ENCODE results near the gene DENND4A. TPM values are rescaled to one million over a fixed set of nuclear protein-coding genes. Genes with fewer than 3 reads are reported as not detected.

Gene DENND4A
- total and polyA plus RNA-seq, 10 of the 15 experiments (the other 5 are each of a cell fraction or from before 2014, with no cell fraction given): 14.2 to 81.8 (median 34.1) TPM

DNA sequence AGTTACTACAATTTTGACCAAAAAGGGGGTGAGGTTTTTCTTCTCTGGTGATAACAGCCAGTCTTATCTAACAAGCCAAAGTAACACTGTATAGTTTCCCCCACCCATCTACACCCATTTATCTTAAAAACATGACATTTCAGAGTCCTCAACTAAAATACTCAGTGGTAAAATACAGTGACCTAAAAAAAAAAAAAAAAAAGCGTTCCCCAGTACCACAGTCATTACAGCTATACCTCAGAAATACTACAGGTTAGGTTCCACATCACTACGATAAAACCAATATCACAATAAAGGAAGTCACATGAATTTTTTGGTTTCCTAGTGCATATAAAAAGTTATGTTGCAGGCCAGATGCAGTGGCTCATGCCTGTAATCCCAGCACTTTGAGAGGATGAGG is 13.8 kb downstream of the DENND4A start (continued):
- TF ChIP-seq NBN (IDR thresholded peaks at IDR 0.05): no peak
- no peak for TF ChIP-seq MYB (IDR thresholded peaks at IDR 0.05; ENCODE audit: borderline replicate concordance, low read depth, low read length)
- no peak for TF ChIP-seq BHLHE40 (IDR thresholded peaks at IDR 0.05; ENCODE audit: borderline replicate concordance in 1 of 2, low read depth in 2 of 2, low read length in 1 of 2)
- no peak for TF ChIP-seq NFXL1 (IDR thresholded peaks at IDR 0.05; ENCODE audit: borderline replicate concordance)
- no peak for TF ChIP-seq SREBF1 (IDR thresholded peaks at IDR 0.05; ENCODE audit: low read length)
- TF ChIP-seq STAT1 (conservative IDR thresholded peaks at IDR 0.05): no peak
- no peak for TF ChIP-seq ZNF622 (IDR thresholded peaks at IDR 0.05)
- no peak for TF ChIP-seq CHD2 (IDR thresholded peaks at IDR 0.05; ENCODE audit: borderline replicate concordance, low read depth, low read length)
- TF ChIP-seq, protein P1, sequence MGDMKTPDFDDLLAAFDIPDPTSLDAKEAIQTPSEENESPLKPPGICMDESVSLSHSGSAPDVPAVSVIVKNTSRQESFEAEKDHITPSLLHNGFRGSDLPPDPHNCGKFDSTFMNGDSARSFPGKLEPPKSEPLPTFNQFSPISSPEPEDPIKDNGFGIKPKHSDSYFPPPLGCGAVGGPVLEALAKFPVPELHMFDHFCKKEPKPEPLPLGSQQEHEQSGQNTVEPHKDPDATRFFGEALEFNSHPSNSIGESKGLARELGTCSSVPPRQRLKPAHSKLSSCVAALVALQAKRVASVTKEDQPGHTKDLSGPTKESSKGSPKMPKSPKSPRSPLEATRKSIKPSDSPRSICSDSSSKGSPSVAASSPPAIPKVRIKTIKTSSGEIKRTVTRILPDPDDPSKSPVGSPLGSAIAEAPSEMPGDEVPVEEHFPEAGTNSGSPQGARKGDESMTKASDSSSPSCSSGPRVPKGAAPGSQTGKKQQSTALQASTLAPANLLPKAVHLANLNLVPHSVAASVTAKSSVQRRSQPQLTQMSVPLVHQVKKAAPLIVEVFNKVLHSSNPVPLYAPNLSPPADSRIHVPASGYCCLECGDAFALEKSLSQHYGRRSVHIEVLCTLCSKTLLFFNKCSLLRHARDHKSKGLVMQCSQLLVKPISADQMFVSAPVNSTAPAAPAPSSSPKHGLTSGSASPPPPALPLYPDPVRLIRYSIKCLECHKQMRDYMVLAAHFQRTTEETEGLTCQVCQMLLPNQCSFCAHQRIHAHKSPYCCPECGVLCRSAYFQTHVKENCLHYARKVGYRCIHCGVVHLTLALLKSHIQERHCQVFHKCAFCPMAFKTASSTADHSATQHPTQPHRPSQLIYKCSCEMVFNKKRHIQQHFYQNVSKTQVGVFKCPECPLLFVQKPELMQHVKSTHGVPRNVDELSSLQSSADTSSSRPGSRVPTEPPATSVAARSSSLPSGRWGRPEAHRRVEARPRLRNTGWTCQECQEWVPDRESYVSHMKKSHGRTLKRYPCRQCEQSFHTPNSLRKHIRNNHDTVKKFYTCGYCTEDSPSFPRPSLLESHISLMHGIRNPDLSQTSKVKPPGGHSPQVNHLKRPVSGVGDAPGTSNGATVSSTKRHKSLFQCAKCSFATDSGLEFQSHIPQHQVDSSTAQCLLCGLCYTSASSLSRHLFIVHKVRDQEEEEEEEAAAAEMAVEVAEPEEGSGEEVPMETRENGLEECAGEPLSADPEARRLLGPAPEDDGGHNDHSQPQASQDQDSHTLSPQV (IDR thresholded peaks at IDR 0.05): no peak
- TF ChIP-seq RUNX3 (IDR thresholded peaks at IDR 0.05; ENCODE audit: low read length): peak; percentile 24; the same call in 1 of the 2 replicates
- no peak for TF ChIP-seq EED (IDR thresholded peaks at IDR 0.05; ENCODE audit: low read depth)
- no peak for TF ChIP-seq EZH2 (IDR thresholded peaks at IDR 0.05; ENCODE audit: borderline replicate concordance, control insufficient read depth, low read depth, low read length)
- no peak for TF ChIP-seq BACH1 (IDR thresholded peaks at IDR 0.05; ENCODE audit: borderline replicate concordance)
- TF ChIP-seq ZNF384 (IDR thresholded peaks at IDR 0.05; ENCODE audit: borderline replicate concordance, low read depth, low read length): peak; percentile 75; the same call in 1 of the 2 replicates

Data from GM12878 (cell line).